Measurements from ENCODE around the gene PPFIA1.

The PPFIA1 gene

DNA sequence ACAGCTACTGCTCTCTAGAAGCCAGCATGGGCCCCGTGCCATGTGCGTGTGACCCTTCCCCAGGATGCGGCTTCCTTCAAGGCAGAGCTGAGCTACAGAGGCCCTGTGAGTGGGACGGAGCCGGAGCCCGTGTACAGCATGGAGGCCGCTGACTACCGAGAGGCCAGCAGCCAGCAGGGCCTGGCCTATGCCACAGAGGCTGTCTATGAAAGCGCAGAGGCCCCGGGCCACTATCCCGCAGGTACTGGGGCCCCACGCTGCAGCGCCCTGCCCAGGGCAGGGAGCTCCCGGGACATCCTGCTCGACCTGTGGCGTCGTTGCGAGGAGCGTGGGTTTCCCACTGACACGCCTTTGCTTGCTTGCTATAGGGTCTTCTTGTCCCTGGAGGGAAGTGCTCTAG is 162.5 kb downstream of the PPFIA1 start:
- Histone ChIP-seq H3K27me3 (ENCODE audit: control insufficient read depth in 1 of 2, insufficient read depth in 2 of 2, low read length in 2 of 2) (no peaks in the 10 kb centered on the region), H3K36me3 (ENCODE audit: control insufficient read depth in 1 of 2, insufficient read depth in 2 of 2, low read length in 2 of 2) (peaks cover 38 to 83% of the 10 kb centered on the region in 2 donors)

DNA sequence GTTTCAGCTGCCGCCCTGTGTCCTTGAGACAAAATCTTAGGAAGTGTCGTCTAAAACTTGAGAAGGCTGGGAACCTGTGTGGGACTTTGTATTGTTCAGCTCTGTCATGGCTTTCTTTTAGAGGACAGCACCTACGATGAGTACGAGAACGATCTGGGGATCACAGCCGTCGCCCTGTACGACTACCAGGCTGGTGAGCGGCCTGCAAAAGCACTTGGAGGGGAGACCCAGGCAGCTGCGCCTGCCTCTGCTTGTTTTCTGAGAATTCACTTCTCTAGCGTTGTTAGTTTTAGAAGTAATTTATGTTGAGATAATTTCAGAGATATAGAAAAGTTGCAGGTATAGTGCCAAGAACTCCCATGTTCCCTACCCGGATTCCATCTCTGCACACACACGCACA is 163.0 kb downstream of the PPFIA1 start:
- H3K4me1 ChIP-seq (ENCODE audit: control insufficient read depth in 1 of 2, insufficient read depth in 2 of 2, low read length in 2 of 2): no peaks in the 10 kb centered on the region
- H3K4me3 ChIP-seq (ENCODE audit: low read depth in 1 of 2, low read length in 2 of 2): no peak overlapping the region
- peaks cover 38 to 81% of the 10 kb centered on the region in 2 donors for H3K36me3 ChIP-seq (ENCODE audit: control insufficient read depth in 1 of 2, insufficient read depth in 2 of 2, low read length in 2 of 2)
- H3K9ac ChIP-seq (ENCODE audit: low read depth in 1 of 2, low read length in 2 of 2): no peak overlapping the region
- H3K9me3 ChIP-seq (ENCODE audit: control insufficient read depth in 1 of 2, low read length in 2 of 2): no peaks in the 10 kb centered on the region
- H3K27ac ChIP-seq (ENCODE audit: low read depth, low read length): no peak overlapping the region
- H3K27me3 ChIP-seq (ENCODE audit: control insufficient read depth in 1 of 2, insufficient read depth in 2 of 2, low read length in 2 of 2): no peaks in the 10 kb centered on the region

More for the DNA sequence above, 162.5 kb downstream of the PPFIA1 start:
- H3K9ac ChIP-seq (ENCODE audit: low read depth in 1 of 2, low read length in 2 of 2): no peak overlapping the region
- H3K4me3 ChIP-seq (ENCODE audit: low read depth in 1 of 2, low read length in 2 of 2): no peak overlapping the region
- no peaks in the 10 kb centered on the region for H3K4me1 ChIP-seq (ENCODE audit: control insufficient read depth in 1 of 2, insufficient read depth in 2 of 2, low read length in 2 of 2)
- H3K27ac ChIP-seq (ENCODE audit: low read depth, low read length): no peak overlapping the region
- no peaks in the 10 kb centered on the region for H3K9me3 ChIP-seq (ENCODE audit: control insufficient read depth in 1 of 2, low read length in 2 of 2)
